Heart left ventricle (tissue), 13 donors: ENCODE results near the gene KRT71.

Experiments used
- CTCF ChIP-seq, 12 donors: fragments of 200-600 bp; sonication (generic) in 4 of 12; IDR thresholded peaks; one replicate each; pipeline versions ENCODE4 v1.5.0 to v1.8.0; 2018 to 2022; ENCODE audit warnings: antibody characterized with exemption in 12 of 12, mild to moderate bottlenecking in 5 of 12
- POLR2A ChIP-seq, 2 donors: fragments of 450-650 bp; IDR thresholded peaks; one replicate each; pipeline ENCODE4 v1.6.1; 2017; ENCODE audit warnings: antibody characterized with exemption in 2 of 2, mild to moderate bottlenecking in 2 of 2, moderate library complexity in 2 of 2
- donor health status: ischemic (EF 13 %, LVEDD 7.1; RV severe dilation, severe dysfunction).
- donor health status: DM: no; HTN: yes; CAD: no.
- donor health status: DM: no; HTN: no; CAD: no.
- donor health status: ischemic (EF 25% LVEDD 6.9; RV normal size, moderate dysfunction).
- donor health status: ischemic (EF 25% LVEDD 5.7; RV mildly dilated, moderate dysfunction).
- donor health status: ischemic (EF 35%, LVEDD 5.7; RV mildly dilated, moderate dysfunction).
- donor health status: nonischemic (EF 11% LVEDD 7.7; RV severe dilation, severe dysfunction).
- donor health status: DM: yes; HTN: yes; CAD: no.
- donor health status: PGD.
- donor health status: ischemic (EF 29% LVEDD 5.4; RV normal size, mild dysfunction).
- donor health status: nonischemic (EF 23%, LVEDD 6.1; RV moderate dilation, normal function).

- TF ChIP-seq CTCF (IDR thresholded peaks at IDR 0.05): no peak
- no peak for TF ChIP-seq POLR2A (IDR thresholded peaks at IDR 0.05)
Measured at GRCh38 chr12:52539821-52540173, 13.1 kb downstream of the KRT71 start.
